ENCODE results near the gene CEP20. TPM values are rescaled to one million over a fixed set of nuclear protein-coding genes. Genes with fewer than 3 reads are reported as not detected.

CEP20 gene
- total and polyA plus RNA-seq, 4 experiments from 2014 or later, result 22.3 to 42.0 (median 29.1) TPM

GRCh38 chr16:15907863-15908478 lies 19.6 kb upstream of the CEP20 start:
- POLR2A ChIA-PET (ENCODE audit: partially characterized antibody), result no interaction called here
- Histone ChIP-seq H3K27me3 (ENCODE audit: insufficient read depth, low read length) (no peaks in the 10 kb centered on the region), H3K36me3 (ENCODE audit: insufficient read depth, low read length) (no peaks in the 10 kb centered on the region), H3K4me3 (ENCODE audit: low read length in 2 of 2) (no peak overlapping the region), H3K27ac (ENCODE audit: low read depth, low read length) (no peak overlapping the region), H3K4me1 (ENCODE audit: insufficient read depth, low read length) (peaks cover 7% of the 10 kb centered on the region), H3K9me3 (ENCODE audit: control insufficient read depth in 1 of 2, low read length in 2 of 2) (no peaks in the 10 kb centered on the region)
- Mint-ChIP-seq H3K9me3 (peaks cover 0 to 8% (median 4%) of the 10 kb centered on the region in 8 donors), H3K4me3 (no peak overlapping the region), H3K4me1 (peaks cover 9 to 15% (median 11%) of the 10 kb centered on the region in 4 donors), H3K36me3 (no peaks in the 10 kb centered on the region), H3K27me3 (no peaks in the 10 kb centered on the region), H3K27ac (peak overlapping the region in 1 of 7 donors; percentile 17)
- CTCF ChIA-PET (ENCODE audit: partially characterized antibody), result no interaction called here
- intact Hi-C loops (cut with micrococcal nuclease), result no loop called here
- DNase-seq, result peak in 3 of 5 donors; percentile 6 to 13 (median 13)

- H3K9me3 ChIP-seq (ENCODE audit: control insufficient read depth in 1 of 2, low read length in 2 of 2), result no peaks in the 10 kb centered on the region
- no peaks in the 10 kb centered on the region for H3K27me3 ChIP-seq (ENCODE audit: insufficient read depth, low read length)
- no peaks in the 10 kb centered on the region for H3K36me3 Mint-ChIP-seq
- POLR2A ChIA-PET (ENCODE audit: partially characterized antibody), result no interaction called here
- H3K27ac ChIP-seq (ENCODE audit: low read depth, low read length), result no peak overlapping the region
- DNase-seq, result no peak
- H3K36me3 ChIP-seq (ENCODE audit: insufficient read depth, low read length), result no peaks in the 10 kb centered on the region
- peaks cover 4 to 5% (median 4%) of the 10 kb centered on the region in 4 donors for H3K4me1 Mint-ChIP-seq
- H3K27me3 Mint-ChIP-seq, result no peaks in the 10 kb centered on the region
- CTCF ChIA-PET (ENCODE audit: partially characterized antibody), result no interaction called here
- no peak overlapping the region for H3K27ac Mint-ChIP-seq
- peak overlapping the region in 1 of 8 donors; percentile 18 for H3K4me3 Mint-ChIP-seq
- peaks cover 0 to 8% (median 4%) of the 10 kb centered on the region in 8 donors for H3K9me3 Mint-ChIP-seq
- no peak overlapping the region for H3K4me3 ChIP-seq (ENCODE audit: low read length in 2 of 2)
- no peaks in the 10 kb centered on the region for H3K4me1 ChIP-seq (ENCODE audit: insufficient read depth, low read length)
- intact Hi-C loops (cut with micrococcal nuclease), result no loop called here
Measured at GRCh38 chr16:15906439-15906838, 18.0 kb upstream of the CEP20 start.

- Histone ChIP-seq H3K9me3 (ENCODE audit: control insufficient read depth in 1 of 2, low read length in 2 of 2) (no peaks in the 10 kb centered on the region), H3K4me1 (ENCODE audit: insufficient read depth, low read length) (peaks cover 5% of the 10 kb centered on the region), H3K27ac (ENCODE audit: low read depth, low read length) (no peak overlapping the region), H3K36me3 (ENCODE audit: insufficient read depth, low read length) (no peaks in the 10 kb centered on the region), H3K27me3 (ENCODE audit: insufficient read depth, low read length) (no peaks in the 10 kb centered on the region), H3K4me3 (ENCODE audit: low read length in 2 of 2) (no peak overlapping the region)
- no peak overlapping the region for H3K27ac Mint-ChIP-seq
- DNase-seq, result no peak
- no peaks in the 10 kb centered on the region for H3K36me3 Mint-ChIP-seq
- peaks cover 0 to 8% (median 2%) of the 10 kb centered on the region in 8 donors for H3K9me3 Mint-ChIP-seq
- intact Hi-C loops (cut with micrococcal nuclease), result no loop called here
- ChIA-PET CTCF (ENCODE audit: partially characterized antibody) (no interaction called here), POLR2A (ENCODE audit: partially characterized antibody) (no interaction called here)
- H3K4me3 Mint-ChIP-seq, result no peak overlapping the region
- peaks cover 0 to 3% (median 0%) of the 10 kb centered on the region in 4 donors for H3K4me1 Mint-ChIP-seq
- H3K27me3 Mint-ChIP-seq, result no peaks in the 10 kb centered on the region
Measured at GRCh38 chr16:15903960-15904359, 15.6 kb upstream of the CEP20 start.

GRCh38 chr16:15900901-15901500 lies 12.6 kb upstream of the CEP20 start:
- H3K4me3 ChIP-seq (ENCODE audit: low read length in 2 of 2), result no peak overlapping the region
- DNase-seq, result no peak
- Mint-ChIP-seq H3K36me3 (no peaks in the 10 kb centered on the region), H3K4me3 (no peak overlapping the region), H3K4me1 (peaks cover 0 to 6% (median 0%) of the 10 kb centered on the region in 4 donors), H3K27ac (no peak overlapping the region), H3K9me3 (peaks cover 0 to 4% (median 0%) of the 10 kb centered on the region in 8 donors), H3K27me3 (no peaks in the 10 kb centered on the region)
- intact Hi-C loops (cut with micrococcal nuclease), result no loop called here
- CTCF ChIA-PET (ENCODE audit: partially characterized antibody), result no interaction called here
- no peaks in the 10 kb centered on the region for H3K36me3 ChIP-seq (ENCODE audit: insufficient read depth, low read length)
- no peak overlapping the region for H3K27ac ChIP-seq (ENCODE audit: low read depth, low read length)
- no peaks in the 10 kb centered on the region for H3K9me3 ChIP-seq (ENCODE audit: control insufficient read depth in 1 of 2, low read length in 2 of 2)
- POLR2A ChIA-PET (ENCODE audit: partially characterized antibody), result interaction anchor here (1.1 kb wide), 1 partner anchor 12 kb away, joined by 3 read pairs; the partner anchor contains the start of gene CEP20
- H3K4me1 ChIP-seq (ENCODE audit: insufficient read depth, low read length), result peaks cover 5% of the 10 kb centered on the region
- H3K27me3 ChIP-seq (ENCODE audit: insufficient read depth, low read length), result no peaks in the 10 kb centered on the region

GRCh38 chr16:15900357-15900756 lies 12.0 kb upstream of the CEP20 start:
- no peak overlapping the region for H3K27ac ChIP-seq (ENCODE audit: low read depth, low read length)
- no peak for DNase-seq
- ChIA-PET CTCF (ENCODE audit: partially characterized antibody) (no interaction called here), POLR2A (ENCODE audit: partially characterized antibody) (no interaction called here)
- H3K36me3 Mint-ChIP-seq, result no peaks in the 10 kb centered on the region
- H3K4me3 Mint-ChIP-seq, result no peak overlapping the region
- intact Hi-C loops (cut with micrococcal nuclease), result no loop called here
- peaks cover 5% of the 10 kb centered on the region for H3K4me1 ChIP-seq (ENCODE audit: insufficient read depth, low read length)
- H3K27me3 ChIP-seq (ENCODE audit: insufficient read depth, low read length), result no peaks in the 10 kb centered on the region
- no peak overlapping the region for H3K27ac Mint-ChIP-seq
- H3K9me3 Mint-ChIP-seq, result peaks cover 0 to 4% (median 0%) of the 10 kb centered on the region in 8 donors
- no peaks in the 10 kb centered on the region for H3K27me3 Mint-ChIP-seq
- H3K36me3 ChIP-seq (ENCODE audit: insufficient read depth, low read length), result no peaks in the 10 kb centered on the region
- no peaks in the 10 kb centered on the region for H3K9me3 ChIP-seq (ENCODE audit: control insufficient read depth in 1 of 2, low read length in 2 of 2)
- peaks cover 0 to 6% (median 0%) of the 10 kb centered on the region in 4 donors for H3K4me1 Mint-ChIP-seq
- H3K4me3 ChIP-seq (ENCODE audit: low read length in 2 of 2), result no peak overlapping the region

- peaks cover 5% of the 10 kb centered on the region for H3K4me1 ChIP-seq (ENCODE audit: insufficient read depth, low read length)
- POLR2A ChIA-PET (ENCODE audit: partially characterized antibody), result no interaction called here
- Mint-ChIP-seq H3K27ac (peak overlapping the region in 1 of 7 donors; percentile 31), H3K4me1 (peaks cover 0 to 6% (median 0%) of the 10 kb centered on the region in 4 donors), H3K9me3 (peaks cover 0 to 4% (median 0%) of the 10 kb centered on the region in 8 donors), H3K4me3 (no peak overlapping the region), H3K36me3 (no peaks in the 10 kb centered on the region), H3K27me3 (no peaks in the 10 kb centered on the region)
- CTCF ChIA-PET (ENCODE audit: partially characterized antibody), result no interaction called here
- no peak for DNase-seq
- no peak overlapping the region for H3K4me3 ChIP-seq (ENCODE audit: low read length in 2 of 2)
- H3K27me3 ChIP-seq (ENCODE audit: insufficient read depth, low read length), result no peaks in the 10 kb centered on the region
- intact Hi-C loops (cut with micrococcal nuclease), result no loop called here
- H3K27ac ChIP-seq (ENCODE audit: low read depth, low read length), result no peak overlapping the region
- H3K36me3 ChIP-seq (ENCODE audit: insufficient read depth, low read length), result no peaks in the 10 kb centered on the region
- H3K9me3 ChIP-seq (ENCODE audit: control insufficient read depth in 1 of 2, low read length in 2 of 2), result no peaks in the 10 kb centered on the region
Measured at GRCh38 chr16:15899538-15900100, 11.2 kb upstream of the CEP20 start.

- no peak overlapping the region for H3K27ac Mint-ChIP-seq
- Histone ChIP-seq H3K9me3 (ENCODE audit: control insufficient read depth in 1 of 2, low read length in 2 of 2) (no peaks in the 10 kb centered on the region), H3K4me1 (ENCODE audit: insufficient read depth, low read length) (peaks cover 5% of the 10 kb centered on the region), H3K36me3 (ENCODE audit: insufficient read depth, low read length) (no peaks in the 10 kb centered on the region), H3K27ac (ENCODE audit: low read depth, low read length) (no peak overlapping the region), H3K27me3 (ENCODE audit: insufficient read depth, low read length) (no peaks in the 10 kb centered on the region), H3K4me3 (ENCODE audit: low read length in 2 of 2) (no peak overlapping the region)
- H3K9me3 Mint-ChIP-seq, result peaks cover 0 to 4% (median 0%) of the 10 kb centered on the region in 8 donors
- H3K27me3 Mint-ChIP-seq, result no peaks in the 10 kb centered on the region
- peaks cover 0 to 6% (median 0%) of the 10 kb centered on the region in 4 donors for H3K4me1 Mint-ChIP-seq
- intact Hi-C loops (cut with micrococcal nuclease), result no loop called here
- no peak overlapping the region for H3K4me3 Mint-ChIP-seq
- ChIA-PET CTCF (ENCODE audit: partially characterized antibody) (no interaction called here), POLR2A (ENCODE audit: partially characterized antibody) (interaction anchor here (1.3 kb wide), 1 partner anchor 10 kb away, joined by 5 read pairs; the partner anchor contains the start of gene CEP20)
- no peak for DNase-seq
- no peaks in the 10 kb centered on the region for H3K36me3 Mint-ChIP-seq
Measured at GRCh38 chr16:15898654-15899053, 10.3 kb upstream of the CEP20 start.

Measured in CD4-positive, alpha-beta memory T cell (primary cell).